ENCODE measurements around the gene NKIRAS2.

NKIRAS2 gene

GRCh38 chr17:42058063-42058462 is 38.2 kb downstream of the NKIRAS2 start:
- no peak for DNase-seq

GRCh38 chr17:42059815-42060214 is 39.9 kb downstream of the NKIRAS2 start:
- DNase-seq: no peak

GRCh38 chr17:42060231-42060630 is 40.3 kb downstream of the NKIRAS2 start:
- DNase-seq: no peak

- no peak for DNase-seq
These were observed 42.0 kb downstream of the NKIRAS2 start for GRCh38 chr17:42061646-42062487.

GRCh38 chr17:42062681-42063080 is 42.8 kb downstream of the NKIRAS2 start:
- no peak for DNase-seq

- no peak for DNase-seq
These were observed 45.3 kb downstream of the NKIRAS2 start for GRCh38 chr17:42065201-42065600.

GRCh38 chr17:42067371-42068091 is 47.6 kb downstream of the NKIRAS2 start:
- DNase-seq: peak; percentile 70

- no peak for DNase-seq
These were observed 49.1 kb downstream of the NKIRAS2 start for GRCh38 chr17:42068979-42069378.

- DNase-seq: no peak
These were observed 51.9 kb downstream of the NKIRAS2 start for GRCh38 chr17:42071810-42072209.

GRCh38 chr17:42072323-42073187 is 52.7 kb downstream of the NKIRAS2 start:
- DNase-seq: no peak
